ENCODE results near the gene MAML2.

The MAML2 gene

GRCh38 chr11:96057502-96057901 is 285.5 kb downstream of the MAML2 start:
- no peak for DNase-seq

DNA sequence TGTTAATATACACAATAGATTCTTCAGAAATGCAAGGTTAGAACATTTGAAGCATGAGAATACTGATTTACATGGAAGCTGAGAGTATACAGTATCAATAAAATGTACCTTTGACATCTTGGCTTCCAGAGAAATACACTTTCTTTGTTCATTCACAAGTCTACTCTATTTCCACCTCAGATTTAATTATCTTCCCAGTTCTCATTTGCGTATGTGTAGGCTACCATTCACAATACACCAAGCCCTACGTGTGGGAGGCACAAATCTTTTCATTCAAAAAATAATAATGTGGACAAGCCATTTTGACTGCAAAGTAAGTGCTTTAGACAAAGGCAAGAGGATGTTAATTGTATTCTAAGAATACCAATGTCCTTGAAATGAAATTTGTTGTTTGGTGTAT is 286.4 kb downstream of the MAML2 start:
- DNase-seq: no peak

- DNase-seq: peak; percentile 26
Observed at GRCh38 chr11:96055706-96056387, 287.1 kb downstream of the MAML2 start.

DNA sequence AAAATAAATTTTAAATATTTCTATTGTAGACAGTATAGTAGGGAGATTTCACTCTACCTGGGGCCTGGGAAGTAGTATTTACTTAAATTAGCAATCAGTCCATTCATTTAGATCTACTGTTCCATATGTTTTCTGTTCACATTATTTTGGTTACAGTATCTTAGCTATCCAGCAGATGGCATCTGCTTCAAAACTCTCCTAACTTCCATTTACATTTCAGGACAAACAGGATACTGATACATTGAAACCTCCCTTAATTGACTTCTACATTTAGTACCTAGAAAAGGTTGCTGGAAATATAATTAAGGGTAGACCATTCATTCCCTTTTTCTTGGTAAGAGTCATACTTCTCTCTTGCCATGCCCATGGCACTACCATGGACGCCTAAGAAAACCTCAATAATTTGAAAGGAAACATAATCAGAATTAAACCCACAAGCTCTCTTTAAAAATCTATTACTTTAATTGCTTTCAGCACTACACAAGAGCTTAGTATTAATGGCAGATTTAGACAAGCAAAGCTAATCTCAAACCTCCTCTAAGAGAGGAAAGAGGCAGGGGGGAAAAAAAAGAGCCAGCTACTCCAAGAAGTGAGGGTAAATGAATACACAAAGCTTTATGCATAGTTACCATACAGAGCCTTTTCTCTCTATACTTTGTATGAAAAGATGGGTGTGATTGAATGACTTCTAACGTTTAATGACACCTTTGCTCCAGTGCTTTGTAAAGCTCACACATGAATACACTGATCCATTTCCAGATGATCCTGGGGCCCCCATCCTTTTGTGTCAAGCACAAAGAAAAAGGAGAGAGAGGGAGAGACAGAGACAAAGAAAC is 287.9 kb downstream of the MAML2 start:
- peak; percentile 76 for DNase-seq

DNA sequence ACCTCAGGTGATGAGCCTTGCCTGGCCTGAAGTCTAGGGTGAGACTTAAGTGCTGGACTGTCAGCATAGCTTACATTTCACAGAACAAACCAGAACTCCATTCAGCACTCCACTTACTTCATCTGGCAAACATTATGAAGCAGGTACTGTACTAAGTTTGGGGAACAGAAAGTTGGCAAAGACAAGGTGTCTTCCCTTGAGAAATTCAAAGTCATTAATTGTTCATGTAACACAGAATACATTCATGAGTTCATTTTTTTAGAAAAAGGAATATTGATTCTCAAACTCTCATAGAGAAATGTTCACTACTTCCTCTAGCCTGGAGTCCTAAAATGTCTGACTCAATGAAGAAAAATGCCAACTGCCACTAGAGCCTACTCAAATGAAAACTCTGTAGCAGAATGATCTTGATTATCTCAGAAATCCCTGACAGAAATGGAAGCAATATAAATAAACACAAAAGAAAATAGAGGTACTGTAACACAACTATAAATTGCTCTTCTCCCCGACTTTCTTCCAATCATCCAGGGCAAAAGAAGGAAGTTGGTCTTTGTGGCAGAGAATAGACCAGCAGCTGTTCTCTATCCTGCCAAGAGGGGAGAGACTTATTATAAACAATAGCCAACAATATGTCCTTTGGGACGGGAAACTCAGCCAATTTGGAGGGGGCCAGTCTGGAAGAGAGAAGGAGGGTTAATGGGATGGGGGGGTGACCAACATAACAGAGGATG is 289.9 kb downstream of the MAML2 start:
- peak; percentile 84 for DNase-seq

DNA sequence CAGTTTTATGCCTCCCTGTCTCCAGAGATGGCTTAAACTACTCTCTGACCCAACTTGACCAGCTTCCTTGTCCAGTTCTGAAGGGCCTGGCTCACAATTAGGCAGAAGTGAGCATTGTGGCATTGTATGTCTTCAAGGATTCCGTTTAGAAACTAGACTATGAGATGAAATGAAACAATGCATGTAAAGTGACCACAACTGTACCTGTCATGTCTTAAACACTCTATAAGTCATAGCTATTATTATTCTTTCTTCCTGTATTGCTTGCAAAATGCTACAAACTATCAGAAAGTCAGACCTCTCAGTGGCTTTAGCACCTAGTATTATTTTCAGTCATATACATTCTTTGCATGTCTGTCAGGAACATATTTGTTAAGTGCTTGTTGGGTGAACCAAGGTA is 291.2 kb downstream of the MAML2 start:
- no peak for DNase-seq

DNA sequence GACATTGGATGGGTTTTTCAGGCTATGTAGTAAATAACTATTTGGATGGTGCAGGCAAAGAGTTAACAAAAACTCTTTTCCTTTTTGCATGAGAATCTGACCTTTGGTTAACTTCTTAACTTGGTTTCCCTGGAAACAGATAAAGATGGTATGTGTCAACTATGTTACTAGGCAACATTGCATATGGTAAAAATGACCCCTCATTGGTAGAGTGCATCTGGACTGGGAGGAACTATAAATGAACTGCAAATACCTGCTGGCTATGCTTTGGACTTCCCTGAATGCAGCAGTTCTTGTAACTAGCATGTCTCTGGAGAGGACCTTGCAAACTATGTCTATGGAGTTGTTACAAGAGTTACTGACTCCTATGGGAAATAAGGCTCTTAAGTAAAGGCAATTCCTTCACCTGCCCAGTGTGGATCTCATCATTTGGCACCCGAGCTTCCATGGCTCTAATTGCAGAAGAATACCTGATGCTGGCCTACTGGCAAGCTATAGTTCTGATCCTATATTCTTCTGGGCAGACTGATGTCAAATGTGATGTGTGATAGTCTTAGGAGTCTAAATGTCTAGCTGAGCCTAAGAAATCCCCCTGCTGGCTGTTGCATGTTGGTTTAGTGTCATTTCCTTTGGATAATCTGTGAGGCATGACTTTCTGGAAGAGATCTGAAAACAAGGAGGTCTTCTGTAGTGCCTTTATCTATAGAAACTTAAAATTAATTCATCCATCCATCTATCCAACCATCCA is 292.4 kb downstream of the MAML2 start:
- DNase-seq: no peak

DNA sequence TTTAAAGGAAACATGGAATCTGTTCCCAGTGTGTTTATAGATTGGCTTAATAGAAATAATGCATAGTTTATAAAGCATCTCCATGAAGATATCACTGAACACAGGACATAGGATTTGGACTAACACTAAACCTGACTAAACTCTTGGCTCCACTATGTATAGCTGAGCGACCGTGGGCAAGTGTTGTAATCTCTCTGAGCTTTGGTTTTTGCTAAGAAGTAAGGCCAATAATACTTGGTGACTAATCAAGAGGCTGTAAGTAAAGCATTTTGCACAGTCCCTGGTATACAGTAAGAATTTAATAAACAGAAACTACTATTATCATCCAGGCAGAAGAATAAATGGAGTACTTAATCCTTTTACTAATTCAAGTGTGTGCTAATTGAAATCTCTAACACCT is 293.6 kb downstream of the MAML2 start:
- DNase-seq: no peak

DNA sequence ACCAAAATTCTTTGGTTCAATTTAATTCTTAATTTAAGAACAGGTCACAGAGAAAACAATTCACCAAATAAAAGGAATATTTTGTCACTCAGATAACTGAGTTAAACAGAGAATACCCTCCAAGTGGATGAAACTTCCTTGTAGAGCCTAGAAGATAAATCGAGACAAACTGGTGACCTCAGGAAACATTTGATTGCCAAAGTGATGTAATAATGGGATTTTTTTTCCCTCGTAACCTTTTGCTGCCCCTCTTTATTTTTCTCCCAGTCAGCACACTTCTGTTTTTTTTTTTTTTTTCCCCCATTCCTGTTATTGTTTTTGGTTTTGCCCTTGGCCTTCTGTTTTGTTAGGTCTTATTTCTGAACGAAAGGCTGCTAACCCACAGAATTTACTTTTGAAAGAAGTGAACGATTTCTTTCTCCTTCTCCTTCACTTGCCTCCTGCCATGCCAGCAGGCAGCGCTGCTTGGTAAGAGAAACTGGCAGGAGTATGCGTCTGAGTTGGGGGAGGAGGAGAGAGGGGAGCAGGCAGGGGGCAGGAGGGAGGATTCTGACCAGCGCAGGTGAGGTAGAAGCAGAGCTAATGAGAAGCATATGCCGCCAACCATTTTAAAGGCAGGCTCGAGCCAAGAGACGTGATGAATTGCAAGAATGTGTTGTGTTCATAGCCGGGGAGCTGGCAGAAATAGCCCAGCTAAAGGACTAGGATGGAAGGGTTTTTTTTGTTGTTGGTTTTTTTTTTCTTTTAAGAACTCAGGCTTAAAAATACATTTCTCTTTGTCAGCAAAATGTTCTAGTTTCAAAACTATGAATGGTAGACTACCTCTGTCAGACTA is 297.2 kb downstream of the MAML2 start:
- DNase-seq: peak; percentile 92

DNA sequence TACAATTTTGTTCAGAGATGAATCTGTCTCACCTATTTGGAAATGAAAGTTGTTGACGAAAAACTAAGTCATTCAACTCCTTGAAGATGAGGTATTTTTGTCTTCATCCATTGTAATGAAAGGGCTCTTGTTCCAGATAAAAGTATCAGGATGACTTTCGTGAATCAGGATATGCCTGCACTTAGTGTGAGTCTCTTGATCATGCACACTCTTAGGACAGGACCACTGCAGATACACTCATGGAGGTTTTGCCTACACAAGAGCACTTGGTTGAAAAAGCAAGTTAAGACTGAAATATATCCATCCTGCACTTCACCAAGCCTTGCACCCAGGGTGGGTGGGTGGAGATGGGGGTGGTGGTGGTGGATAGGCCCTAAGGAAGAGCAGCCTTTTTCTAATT is 298.2 kb downstream of the MAML2 start:
- DNase-seq: no peak

DNA sequence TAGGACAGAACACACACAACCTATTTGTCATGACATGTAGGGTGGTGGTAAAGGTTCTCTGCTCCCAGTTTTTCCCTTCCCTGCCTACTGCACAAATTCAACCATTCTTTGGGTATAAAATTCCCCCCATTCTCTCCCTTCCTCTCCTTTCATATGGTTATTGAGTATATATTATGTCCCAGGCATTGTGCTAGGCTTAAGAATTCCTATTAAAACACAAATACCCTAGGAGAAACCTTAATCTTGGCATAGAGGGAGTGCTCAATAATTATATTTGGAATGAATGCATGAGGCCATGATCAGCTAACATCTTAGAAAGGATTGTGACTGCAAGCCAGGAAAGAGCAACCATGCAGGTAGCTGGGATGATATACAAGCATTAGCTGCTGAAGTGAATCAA is 298.7 kb downstream of the MAML2 start:
- no peak for DNase-seq

DNA sequence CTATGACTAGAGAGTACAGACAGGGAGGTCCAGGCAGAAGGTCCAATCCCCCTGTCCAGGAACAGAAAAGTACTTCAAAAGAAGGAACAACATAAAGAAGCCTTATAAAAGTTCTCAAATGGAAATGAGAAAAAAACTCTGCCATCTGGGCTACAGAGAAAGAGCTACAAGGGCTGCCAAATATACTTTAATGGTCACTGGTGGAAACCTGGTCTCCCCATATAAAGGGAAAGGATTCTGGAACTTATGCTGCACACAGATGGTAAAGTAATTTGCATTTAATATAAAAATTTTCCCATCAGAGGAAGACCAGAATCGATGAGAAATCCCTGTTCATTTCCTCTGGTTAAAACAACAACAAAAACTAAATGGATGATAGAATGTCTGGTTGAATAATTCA is 299.7 kb downstream of the MAML2 start:
- peak; percentile 72 for DNase-seq

- DNase-seq: no peak
Observed at GRCh38 chr11:96038046-96038445, 304.9 kb downstream of the MAML2 start.

- DNase-seq: peak; percentile 91
Observed at GRCh38 chr11:96037405-96037949, 305.5 kb downstream of the MAML2 start.

DNA sequence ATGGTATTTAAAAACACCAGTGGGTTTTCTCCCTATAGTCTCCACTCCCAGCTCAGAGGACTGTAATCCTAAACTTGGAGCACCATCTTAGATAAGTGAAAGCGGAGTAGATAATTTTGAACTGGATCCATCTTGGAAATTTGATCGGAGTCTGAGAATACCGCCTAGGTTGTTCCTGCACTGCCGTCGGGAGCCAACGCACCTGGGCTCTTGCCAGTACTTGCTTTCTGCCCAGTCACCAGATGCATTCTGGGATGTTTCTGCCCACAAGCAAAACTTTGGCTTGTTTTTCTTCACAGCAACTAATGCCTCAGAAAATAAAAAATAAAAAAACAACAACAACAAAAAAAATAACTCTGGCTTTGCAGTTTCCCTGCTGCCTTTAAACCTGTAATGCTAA is 306.1 kb downstream of the MAML2 start:
- peak; percentile 71 for DNase-seq

DNA sequence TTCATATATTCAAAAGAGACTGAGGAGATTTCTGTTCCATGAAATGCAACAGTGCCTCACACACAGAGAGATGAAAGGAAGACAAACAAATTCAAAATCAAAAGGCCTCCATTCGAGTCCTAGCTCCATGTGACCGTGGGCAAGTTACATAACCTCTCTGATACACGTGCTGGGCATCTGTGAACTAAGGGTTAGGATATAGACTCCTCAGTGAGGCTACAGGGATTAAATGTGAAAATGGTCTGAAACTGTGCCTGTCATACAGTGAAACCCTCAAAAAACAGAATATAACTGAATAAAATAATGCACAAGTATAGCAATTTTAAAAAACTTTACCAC is 307.3 kb downstream of the MAML2 start:
- no peak for DNase-seq

DNA sequence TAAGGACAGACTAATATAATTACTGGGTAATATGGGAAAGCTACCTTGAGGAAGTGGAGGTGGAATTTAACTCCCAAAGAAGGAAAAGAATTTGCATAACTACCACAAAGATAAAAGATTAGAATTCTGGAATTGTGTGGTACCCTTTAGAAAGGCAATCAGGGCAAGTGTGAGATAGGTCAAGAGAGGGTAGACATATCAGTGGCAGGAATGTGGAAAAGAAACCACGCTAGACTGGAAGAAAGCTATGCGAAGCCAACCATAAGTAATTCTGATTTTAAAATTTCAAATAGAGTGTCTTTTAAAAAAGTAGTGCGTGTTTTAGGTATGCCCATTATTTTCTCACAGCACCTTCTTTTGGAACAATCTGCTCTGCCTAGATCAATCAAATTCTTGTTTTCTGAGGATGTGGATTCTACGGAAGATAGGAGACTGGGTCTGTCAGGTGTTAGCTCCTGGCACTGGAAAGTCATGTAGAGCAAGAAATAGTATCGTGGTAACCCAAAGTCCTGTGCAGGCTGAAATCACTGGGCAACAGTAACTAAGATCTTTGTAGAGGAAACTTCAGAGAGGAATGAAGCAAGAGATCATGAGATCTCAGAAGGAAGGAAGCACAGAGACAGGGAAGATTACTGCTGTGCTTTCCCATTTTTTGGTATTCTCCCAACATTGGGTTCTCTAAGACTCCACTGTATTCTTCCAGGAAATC is 307.8 kb downstream of the MAML2 start:
- no peak for DNase-seq

DNA sequence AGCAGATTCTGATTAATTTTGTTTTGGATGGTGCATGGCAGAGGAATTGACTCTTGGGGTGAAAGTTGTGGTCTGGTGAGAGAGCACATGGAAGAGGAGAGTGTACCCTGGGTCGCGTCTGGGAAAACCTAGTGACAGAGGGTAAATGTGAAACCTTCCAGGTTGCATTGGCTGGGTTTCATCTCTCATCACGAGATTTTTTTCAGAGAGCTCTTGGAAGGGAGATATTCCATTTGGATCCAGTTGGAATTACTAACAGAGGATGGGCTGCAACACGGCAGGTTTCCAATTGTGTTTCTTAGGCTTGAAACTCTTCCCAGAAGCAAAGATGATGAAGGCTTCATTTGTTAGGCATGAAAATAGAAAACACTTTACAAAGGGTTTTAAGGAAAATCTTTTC is 309.4 kb downstream of the MAML2 start:
- DNase-seq: peak; percentile 72

GRCh38 chr11:96033095-96033494 is 309.9 kb downstream of the MAML2 start:
- no peak for DNase-seq

GRCh38 chr11:96028746-96029145 is 314.2 kb downstream of the MAML2 start:
- DNase-seq: no peak

DNA sequence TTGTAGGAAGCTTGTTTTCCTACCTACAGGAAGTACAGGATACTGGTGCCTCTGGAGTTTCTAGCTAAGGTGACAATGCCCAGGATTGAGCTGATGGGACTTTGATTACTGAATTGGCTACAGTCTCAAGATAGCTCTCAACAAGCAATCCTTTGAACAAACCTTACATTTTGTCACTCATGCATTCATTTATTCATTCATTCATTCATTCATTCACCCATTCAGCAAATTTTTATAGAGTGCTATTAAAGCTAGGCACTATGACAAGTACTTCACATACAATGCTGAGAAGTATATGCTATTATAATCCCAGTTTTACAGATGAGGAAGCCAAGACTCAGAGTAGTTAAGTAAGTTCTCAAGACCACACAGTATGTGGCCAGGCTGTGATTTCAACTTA is 316.0 kb downstream of the MAML2 start:
- DNase-seq: no peak

Data from NCI-H446 treated with DMSO at 0.1 percent for 48 hours (cell line).